Measurements from ENCODE around the gene SLC22A12.

Gene SLC22A12

GRCh38 chr11:64605656-64606585 is 14.9 kb downstream of the SLC22A12 start:
- no peak for DNase-seq (ENCODE audit: low read depth)

DNA sequence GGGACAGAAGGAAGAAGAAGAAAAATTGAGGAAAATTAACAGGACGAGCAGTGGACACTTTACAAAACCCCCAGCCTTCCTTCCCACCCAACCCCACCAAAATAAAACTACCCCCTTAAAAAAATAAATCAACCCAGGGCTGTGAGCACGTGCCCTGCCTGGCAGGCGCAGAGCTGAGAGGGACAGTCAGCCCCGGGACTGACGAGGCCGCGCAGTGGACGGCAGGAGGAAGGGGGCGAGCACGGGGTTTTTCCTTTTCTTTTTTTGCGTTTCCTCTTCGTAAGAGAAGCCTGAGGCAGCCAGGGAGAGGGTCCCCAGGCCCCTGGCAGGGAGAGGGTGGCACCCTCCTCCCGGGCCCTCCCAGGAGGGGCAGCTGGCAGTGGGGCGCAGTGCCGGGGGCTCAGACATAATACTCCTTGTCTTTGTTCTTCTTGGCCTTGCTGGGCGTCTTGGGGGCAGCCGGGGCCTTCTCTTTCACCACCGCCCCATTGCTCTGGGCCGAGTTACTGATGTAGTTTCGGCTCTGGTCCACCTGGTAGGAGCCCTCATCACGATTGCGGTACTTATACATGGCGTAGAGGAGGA is 15.9 kb downstream of the SLC22A12 start:
- DNase-seq (ENCODE audit: low read depth): no peak

DNA sequence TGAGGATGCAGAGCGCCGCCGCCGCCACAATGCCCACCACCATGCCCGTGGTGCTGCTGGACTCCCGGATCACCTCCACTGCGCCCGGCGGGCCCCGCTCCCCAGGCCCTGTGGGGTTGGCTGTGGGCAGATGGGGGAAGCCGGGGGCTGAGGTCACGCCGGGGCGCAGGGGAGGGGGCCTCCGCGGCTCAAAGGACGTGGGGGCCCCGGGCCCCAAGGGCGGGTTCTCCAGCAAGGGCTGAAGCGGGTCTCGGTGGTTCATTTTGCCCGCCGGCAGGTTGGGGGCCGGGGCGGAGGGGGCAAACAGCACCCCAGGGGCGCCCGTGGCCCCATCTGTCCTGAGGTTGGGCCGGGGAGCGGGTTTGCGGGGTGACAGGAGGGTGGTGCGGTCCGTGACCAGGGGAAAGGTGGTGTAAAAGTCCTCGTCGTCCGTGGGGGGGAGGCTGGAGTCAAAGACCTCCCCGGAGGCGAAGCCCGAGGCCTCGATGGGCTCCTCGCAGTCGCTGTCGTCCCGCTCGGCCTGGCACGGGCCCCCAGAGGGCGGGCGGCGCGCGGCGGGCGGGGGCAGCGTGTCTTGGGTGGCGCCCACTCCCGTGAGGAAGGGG is 16.5 kb downstream of the SLC22A12 start:
- no peak for DNase-seq (ENCODE audit: low read depth)

DNA sequence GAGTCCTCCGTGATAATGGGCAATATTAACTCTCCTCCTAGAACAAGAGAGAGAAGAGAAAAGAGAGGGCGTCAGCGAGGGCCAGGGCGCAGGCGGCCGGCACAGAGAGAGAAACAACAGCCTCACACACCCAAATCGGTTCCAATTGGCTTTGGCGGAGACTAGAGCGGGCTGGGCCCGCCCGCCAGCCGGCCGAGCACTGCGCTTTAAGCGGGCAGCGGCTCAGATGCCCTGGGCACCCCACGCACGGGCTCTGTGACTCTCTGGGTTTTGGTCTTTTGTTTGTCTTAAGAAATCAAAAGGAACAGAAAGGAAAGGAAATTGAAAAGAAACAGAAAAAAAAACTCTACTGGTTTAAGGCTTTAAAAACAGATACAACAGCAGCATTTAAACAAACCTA is 17.0 kb downstream of the SLC22A12 start:
- no peak for DNase-seq (ENCODE audit: low read depth)

- no peak for DNase-seq (ENCODE audit: low read depth)
Measured at GRCh38 chr11:64608636-64609035, 17.6 kb downstream of the SLC22A12 start.

DNA sequence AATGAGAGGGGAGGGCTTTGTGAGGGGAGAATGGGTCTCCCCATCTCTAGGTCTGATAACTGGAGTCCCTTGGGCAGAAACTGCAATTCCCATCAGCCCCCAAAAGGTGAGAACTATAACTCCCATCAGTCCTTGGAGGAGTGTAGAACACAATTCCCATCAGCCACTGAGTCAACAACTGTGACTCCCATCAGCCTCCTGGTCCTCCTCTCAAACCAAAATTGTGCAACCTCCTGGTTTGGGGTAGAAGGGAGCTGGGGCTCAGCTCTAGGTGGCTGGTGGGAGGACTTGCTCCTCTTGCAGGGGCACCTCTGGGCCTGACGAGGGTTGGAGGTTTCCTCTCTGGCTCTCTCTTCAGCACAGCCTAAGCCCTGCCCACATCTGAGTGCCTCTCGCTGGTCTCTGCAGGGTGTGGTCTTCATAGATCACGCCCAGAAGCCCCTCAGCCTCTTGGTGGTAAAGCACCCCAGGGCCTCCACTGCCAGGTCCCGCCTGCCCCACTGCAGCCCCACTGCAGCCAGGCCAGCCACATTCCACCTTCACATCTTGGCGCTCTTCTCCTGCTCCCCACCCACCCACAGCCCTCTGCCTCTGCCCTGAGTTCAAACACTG is 18.5 kb downstream of the SLC22A12 start:
- DNase-seq (ENCODE audit: low read depth): no peak

DNA sequence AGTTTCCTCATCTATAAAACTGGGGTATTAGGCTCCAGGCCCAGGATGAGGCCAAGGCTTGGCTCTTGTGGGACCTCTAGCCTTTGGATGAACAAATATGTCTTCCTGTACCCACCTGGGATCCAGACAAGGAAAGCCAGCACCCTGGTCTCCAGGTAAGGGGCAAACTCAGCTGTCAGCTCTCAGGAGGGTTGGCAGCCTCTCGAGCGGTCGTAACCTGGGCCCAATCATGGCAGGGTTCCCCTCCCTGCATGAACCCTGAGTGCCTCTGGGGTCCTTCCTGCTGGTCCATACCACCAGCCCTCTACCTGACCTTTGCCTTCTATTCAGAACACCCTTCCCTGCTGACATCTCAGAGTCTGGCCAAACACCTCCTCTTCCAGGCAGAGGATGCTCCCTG is 19.6 kb downstream of the SLC22A12 start:
- DNase-seq (ENCODE audit: low read depth): no peak

GRCh38 chr11:64611176-64611575 is 20.2 kb downstream of the SLC22A12 start:
- no peak for DNase-seq (ENCODE audit: low read depth)

DNA sequence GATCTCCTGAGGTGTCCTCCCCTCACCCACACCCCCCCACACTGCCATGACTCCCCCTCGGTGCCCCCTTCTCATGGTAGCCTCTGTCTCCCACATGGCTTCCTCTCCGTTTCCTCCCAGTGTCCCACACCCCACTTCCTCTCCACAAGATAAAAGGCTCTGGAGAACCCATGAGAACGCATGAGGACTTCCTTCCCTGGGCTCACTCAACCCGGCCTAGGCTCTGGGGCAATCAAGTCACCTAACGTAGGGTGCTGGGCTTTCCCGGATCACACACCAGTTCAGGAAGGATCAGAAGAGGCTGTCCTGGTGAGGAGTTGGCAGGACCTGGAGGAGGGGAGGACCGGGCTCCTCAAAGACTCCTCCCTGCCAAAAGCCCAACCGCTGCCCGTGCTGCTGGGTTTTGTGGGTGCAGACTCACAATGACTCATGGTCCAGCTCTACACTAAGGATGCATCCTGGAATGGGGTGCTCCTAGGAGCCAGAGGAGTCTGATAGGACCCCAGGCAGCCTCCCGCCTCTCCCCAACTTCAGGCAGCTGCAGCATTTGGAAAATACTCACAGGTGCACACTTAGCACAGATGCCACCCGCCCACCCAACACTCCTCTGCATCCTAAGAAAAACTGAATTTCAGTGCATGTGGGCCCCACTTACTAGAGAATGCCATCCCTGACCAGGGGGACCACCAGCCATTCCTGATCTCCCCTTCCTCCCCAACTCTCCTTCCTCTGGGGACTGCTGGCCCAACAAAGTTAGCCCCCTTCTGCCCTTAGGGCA is 21.0 kb downstream of the SLC22A12 start:
- no peak for DNase-seq (ENCODE audit: low read depth)

DNA sequence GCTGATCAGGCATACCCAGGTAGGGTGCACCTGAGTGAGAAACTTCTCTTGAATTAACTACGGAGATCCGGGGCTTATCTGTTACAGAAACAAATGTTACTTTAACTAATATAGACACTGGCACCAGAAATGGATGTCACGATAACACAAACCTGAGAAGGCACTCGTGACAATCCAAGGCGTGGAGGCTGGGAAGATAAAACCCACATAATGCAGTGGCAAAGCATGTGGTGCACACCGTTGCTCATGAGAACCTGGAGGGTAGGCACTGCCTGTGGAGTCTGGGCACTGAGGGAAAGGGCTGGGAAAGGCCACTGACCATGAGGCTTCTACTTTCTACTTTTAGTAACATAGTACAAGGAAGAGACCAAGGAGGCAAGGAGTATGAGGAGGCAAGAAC is 22.6 kb downstream of the SLC22A12 start:
- DNase-seq (ENCODE audit: low read depth): no peak

- DNase-seq (ENCODE audit: low read depth): no peak
Measured at GRCh38 chr11:64614917-64615316, 23.9 kb downstream of the SLC22A12 start.

DNA sequence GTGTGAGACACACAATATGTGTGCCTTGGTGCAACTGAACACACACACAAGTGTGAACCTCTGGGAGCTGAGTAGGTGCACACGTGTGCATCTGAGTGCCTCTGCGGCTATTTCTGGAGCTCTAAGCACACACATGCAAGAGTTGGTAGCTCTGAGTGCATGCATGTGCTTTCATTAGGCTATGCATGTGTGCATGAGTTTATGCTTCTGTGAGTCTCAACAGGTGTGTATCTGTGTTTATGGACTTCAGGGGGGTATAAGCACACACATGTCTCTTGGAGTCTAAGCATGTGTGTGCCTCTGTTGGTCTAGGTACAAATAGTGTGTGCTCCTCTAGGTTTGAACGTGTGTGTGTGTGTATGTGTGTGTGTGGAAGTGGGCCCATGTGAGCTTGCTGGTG is 25.8 kb downstream of the SLC22A12 start:
- no peak for DNase-seq (ENCODE audit: low read depth)

DNA sequence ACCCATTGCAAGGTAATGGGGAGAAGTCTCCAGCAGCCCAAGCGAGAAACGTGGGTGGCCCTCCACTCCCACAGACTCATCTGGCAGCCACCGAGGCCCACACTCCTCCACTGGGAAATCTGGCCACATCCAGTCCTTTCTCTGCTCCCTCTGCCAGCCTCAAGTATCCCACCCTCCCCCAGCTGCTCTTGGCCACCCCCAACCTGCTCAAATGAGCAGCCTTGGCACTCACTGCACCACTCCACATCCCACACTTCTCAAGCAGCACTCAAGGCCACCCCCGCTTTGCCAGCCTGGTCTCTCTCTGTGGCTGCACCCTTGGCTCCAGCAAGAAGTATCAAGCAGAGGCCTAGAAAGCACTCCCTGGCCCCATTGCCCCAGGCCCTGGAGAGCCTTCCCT is 28.2 kb downstream of the SLC22A12 start:
- DNase-seq (ENCODE audit: low read depth): no peak

GRCh38 chr11:64619811-64620380 is 28.9 kb downstream of the SLC22A12 start:
- no peak for DNase-seq (ENCODE audit: low read depth)

GRCh38 chr11:64620381-64620971 is 29.5 kb downstream of the SLC22A12 start:
- no peak for DNase-seq (ENCODE audit: low read depth)

GRCh38 chr11:64621283-64622019 is 30.4 kb downstream of the SLC22A12 start:
- no peak for DNase-seq (ENCODE audit: low read depth)

DNA sequence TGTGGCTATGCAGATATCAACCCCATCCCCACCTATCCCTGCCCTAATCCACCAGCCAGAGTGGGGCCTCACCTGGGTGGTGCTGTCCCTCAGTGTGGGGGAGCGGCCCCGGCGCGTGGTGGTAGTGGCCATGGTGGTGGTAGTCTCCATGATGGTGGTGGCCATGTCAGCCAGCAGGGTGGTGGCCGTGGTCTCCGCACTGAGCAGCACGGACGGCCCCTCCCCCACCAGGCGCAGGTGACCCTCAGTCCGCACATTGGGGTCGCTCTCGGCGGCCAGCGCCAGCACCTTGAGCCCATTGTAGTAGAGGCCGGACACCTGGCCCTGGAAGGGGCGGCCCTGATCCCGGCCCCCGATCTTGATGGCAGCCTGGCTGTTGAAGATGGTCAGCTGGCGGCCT is 31.7 kb downstream of the SLC22A12 start:
- DNase-seq (ENCODE audit: low read depth): no peak

GRCh38 chr11:64624883-64625481 is 34.0 kb downstream of the SLC22A12 start:
- DNase-seq (ENCODE audit: low read depth): no peak

DNA sequence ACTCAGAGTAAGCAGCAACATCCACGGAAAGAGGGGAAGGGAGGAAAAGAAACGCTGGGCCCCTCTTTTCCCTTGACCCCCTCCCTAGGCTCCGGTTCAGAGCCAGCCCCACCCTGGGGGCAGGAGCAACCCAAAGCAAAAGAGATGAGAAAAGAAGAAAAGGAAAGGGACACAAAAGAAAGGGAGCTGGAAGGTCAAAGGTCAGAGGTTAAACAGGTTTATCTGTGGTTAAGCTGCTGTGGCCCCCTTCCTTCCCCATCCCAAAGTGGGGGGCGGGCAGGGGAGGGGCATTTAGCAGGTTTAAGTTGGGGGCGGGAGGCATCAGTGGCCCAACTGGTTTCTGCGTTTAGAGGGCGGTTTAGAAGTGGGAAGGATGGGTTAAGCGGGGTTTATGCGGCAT is 35.6 kb downstream of the SLC22A12 start:
- DNase-seq (ENCODE audit: low read depth): no peak

- no peak for DNase-seq (ENCODE audit: low read depth)
Measured at GRCh38 chr11:64627371-64627770, 36.4 kb downstream of the SLC22A12 start.
